NCI-H1436 treated with DMSO at 0.1 percent for 48 hours (cell line): ENCODE data around the gene SIRPB1.
"Not testable (repeated sequence)": the region's sequence is repeated elsewhere in the genome, so short reads cannot be mapped to it uniquely, and the experiment has no call there.

ENCODE experiments used
- DNase-seq: peaks from one replicate; lab custom pipeline; 2025; lab: John Stamatoyannopoulos, UW

SIRPB1 gene

GRCh38 chr20:1636621-1637020 is 16.8 kb upstream of the SIRPB1 start:
- DNase-seq: no peak

GRCh38 chr20:1635291-1635979 is 15.6 kb upstream of the SIRPB1 start:
- DNase-seq: no peak

GRCh38 chr20:1633535-1633934 is 13.7 kb upstream of the SIRPB1 start:
- DNase-seq: no peak

- DNase-seq: no peak
These were observed 12.4 kb upstream of the SIRPB1 start for GRCh38 chr20:1632178-1632577.

- DNase-seq: no peak
These were observed 11.7 kb upstream of the SIRPB1 start for GRCh38 chr20:1631309-1632151.

GRCh38 chr20:1630186-1630585 is 10.4 kb upstream of the SIRPB1 start:
- DNase-seq: no peak

GRCh38 chr20:1629321-1629720 is 9.5 kb upstream of the SIRPB1 start:
- DNase-seq: no peak

- no peak for DNase-seq
These were observed 8.8 kb upstream of the SIRPB1 start for GRCh38 chr20:1628621-1629020.

GRCh38 chr20:1627200-1627550 is 7.4 kb upstream of the SIRPB1 start:
- DNase-seq: no peak

GRCh38 chr20:1626528-1627199 is 6.9 kb upstream of the SIRPB1 start:
- DNase-seq: no peak

GRCh38 chr20:1625083-1625690 is 5.4 kb upstream of the SIRPB1 start:
- DNase-seq: no peak

- no peak for DNase-seq
These were observed 3.8 kb upstream of the SIRPB1 start for GRCh38 chr20:1623501-1624205.

GRCh38 chr20:1622450-1622849 is 2.6 kb upstream of the SIRPB1 start:
- no peak for DNase-seq

GRCh38 chr20:1621316-1621715 is 1.5 kb upstream of the SIRPB1 start:
- no peak for DNase-seq

- no peak for DNase-seq
These were observed 762 bp downstream of the SIRPB1 start for GRCh38 chr20:1618954-1619540.

GRCh38 chr20:1618479-1618878 is 1.3 kb downstream of the SIRPB1 start:
- DNase-seq: no peak

GRCh38 chr20:1616858-1617434 is 2.9 kb downstream of the SIRPB1 start:
- DNase-seq: no peak

GRCh38 chr20:1610404-1610803 is 9.4 kb downstream of the SIRPB1 start:
- not testable (repeated sequence) for DNase-seq

GRCh38 chr20:1608678-1609347 is 11.0 kb downstream of the SIRPB1 start:
- not testable (repeated sequence) for DNase-seq

- no peak for DNase-seq
These were observed 19.1 kb downstream of the SIRPB1 start for GRCh38 chr20:1600736-1601135.

GRCh38 chr20:1595333-1595732 is 24.5 kb downstream of the SIRPB1 start:
- no peak for DNase-seq
